BJ (cell line): ENCODE results near the gene VTCN1. TPM values are rescaled to one million over a fixed set of nuclear protein-coding genes. Genes with fewer than 3 reads are reported as not detected.

Experiments used
- CTCF ChIA-PET: fragments of 350-600 bp; formaldehyde crosslinking; extraction: SDS; loops from one replicate; lab custom pipeline; 2021; ENCODE audit warnings: antibody characterized with exemption, inconsistent platforms; lab: Yijun Ruan, JAX
- POLR2A ChIA-PET: fragments of 300-600 bp; sonication (Branson Sonifier 250); formaldehyde crosslinking; extraction: SDS; loops from one replicate; lab custom pipeline; 2021; ENCODE audit warnings: antibody characterized with exemption; lab: Charles Lee
- DNase-seq: peaks from one replicate; pipeline ENCODE4 v3.0.0-alpha.2; 2011; ENCODE audit warnings: low read depth
- H3K27me3 ChIP-seq: 2 replicates; pipeline ENCODE4 v1.6.0; 2011; ENCODE audit warnings: low read length; ENCODE audit not compliant: control insufficient read depth, insufficient read depth
- H3K36me3 ChIP-seq: 2 replicates; pipeline ENCODE4 v1.5.1; 2011; ENCODE audit warnings: low read length; ENCODE audit not compliant: control insufficient read depth, insufficient read depth
- H3K4me3 ChIP-seq: 2 replicates; pipeline ENCODE4 v1.5.1; 2011; ENCODE audit warnings: low read depth, mild to moderate bottlenecking, control low read depth, low read length
- CTCF ChIP-seq: IDR thresholded peaks from 2 replicates; pipeline ENCODE4 v1.5.1; 2011; ENCODE audit warnings: low read depth, mild to moderate bottlenecking, control low read depth, inconsistent platforms, low read length, moderate library complexity; ENCODE audit not compliant: insufficient read depth
- polyA plus RNA-seq: library from polyadenylated mRNA; depleted of rRNA; stranded (reverse); fragments of >200 nt; gene quantifications from 2 replicates; pipeline ENCODE4 v1.2.3, GENCODE V29; 2011

Gene VTCN1
- polyA plus RNA-seq, 1 experiment: not detected

- ChIA-PET POLR2A (no interaction called here), CTCF (interaction anchor here (1.5 to 2.1 kb wide), 2 partner anchors 19 to 137 kb away, joined by 5 to 9 read pairs; no protein-coding TSS in a partner anchor)
- no peaks in the 10 kb centered on the region for H3K36me3 ChIP-seq
- H3K27me3 ChIP-seq: no peaks in the 10 kb centered on the region
- TF ChIP-seq CTCF: no peak
- no peak overlapping the region for H3K4me3 ChIP-seq
- peak; percentile 66 for DNase-seq
These were observed 62.7 kb downstream of the VTCN1 start for GRCh38 chr1:117147856-117148588.

GRCh38 chr1:117147341-117147831 is 63.3 kb downstream of the VTCN1 start:
- POLR2A ChIA-PET: no interaction called here

GRCh38 chr1:117146575-117147340 is 64.0 kb downstream of the VTCN1 start:
- peak; percentile 83 for DNase-seq
- ChIA-PET CTCF (interaction anchor here (1.5 to 2.1 kb wide), 4 partner anchors 18 to 138 kb away, joined by 5 to 9 read pairs (median 6); no protein-coding TSS in a partner anchor), POLR2A (no interaction called here)
- H3K27me3 ChIP-seq: no peaks in the 10 kb centered on the region
- no peak overlapping the region for H3K4me3 ChIP-seq
- no peaks in the 10 kb centered on the region for H3K36me3 ChIP-seq
- TF ChIP-seq CTCF: no peak

More at GRCh38 chr1:117147341-117147831, 63.3 kb downstream of the VTCN1 start:
- no peak overlapping the region for H3K4me3 ChIP-seq
- H3K36me3 ChIP-seq: no peaks in the 10 kb centered on the region
- no peak for DNase-seq
- no peak for TF ChIP-seq CTCF
- H3K27me3 ChIP-seq: no peaks in the 10 kb centered on the region
- CTCF ChIA-PET: interaction anchor here (1.5 to 2.1 kb wide), 3 partner anchors 19 to 137 kb away, joined by 5 to 9 read pairs (median 6); no protein-coding TSS in a partner anchor

- H3K27me3 ChIP-seq: no peaks in the 10 kb centered on the region
- DNase-seq: no peak
- CTCF ChIA-PET: interaction anchor here (1.1 to 2.1 kb wide), 4 partner anchors 17 to 78 kb away, joined by 4 to 9 read pairs (median 6); no protein-coding TSS in a partner anchor
- TF ChIP-seq CTCF: no peak
- no peaks in the 10 kb centered on the region for H3K36me3 ChIP-seq
- POLR2A ChIA-PET: no interaction called here
- no peak overlapping the region for H3K4me3 ChIP-seq
These were observed 64.7 kb downstream of the VTCN1 start for GRCh38 chr1:117146072-117146471.

- Histone ChIP-seq H3K4me3 (no peak overlapping the region), H3K36me3 (no peaks in the 10 kb centered on the region), H3K27me3 (no peaks in the 10 kb centered on the region)
- DNase-seq: no peak
- no peak for TF ChIP-seq CTCF
- POLR2A ChIA-PET: no interaction called here
- CTCF ChIA-PET: interaction anchor here (1.1 to 1.9 kb wide), 3 partner anchors 12 to 24 kb away, joined by 3 to 5 read pairs (median 5); no protein-coding TSS in a partner anchor
These were observed 66.9 kb downstream of the VTCN1 start for GRCh38 chr1:117143871-117144270.
